AG09309 (cell line): ENCODE data around the gene SEMA3G.

Source experiments
- DNase-seq: peaks from one replicate; pipeline ENCODE4 v3.0.0-alpha.2; 2010; ENCODE audit warnings: low read depth
- H3K4me3 ChIP-seq: 2 replicates; pipeline ENCODE4 v1.5.1; 2011; ENCODE audit warnings: mild to moderate bottlenecking, low read depth, low read length, moderate library complexity; ENCODE audit not compliant: control insufficient read depth
- CTCF ChIP-seq: IDR thresholded peaks from 2 replicates; pipeline ENCODE4 v1.5.1; 2011; ENCODE audit warnings: mild to moderate bottlenecking, low read depth, low read length, inconsistent platforms; ENCODE audit not compliant: insufficient read depth, control insufficient read depth; ENCODE audit errors: missing control alignments

Gene SEMA3G

GRCh38 chr3:52443268-52443610 lies 1.7 kb downstream of the SEMA3G start:
- H3K4me3 ChIP-seq: no peak overlapping the region
- TF ChIP-seq CTCF: no peak
- no peak for DNase-seq

- no peak for DNase-seq
- no peak for TF ChIP-seq CTCF
- H3K4me3 ChIP-seq: no peak overlapping the region
Measured at GRCh38 chr3:52442409-52443267, 2.3 kb downstream of the SEMA3G start.

DNA sequence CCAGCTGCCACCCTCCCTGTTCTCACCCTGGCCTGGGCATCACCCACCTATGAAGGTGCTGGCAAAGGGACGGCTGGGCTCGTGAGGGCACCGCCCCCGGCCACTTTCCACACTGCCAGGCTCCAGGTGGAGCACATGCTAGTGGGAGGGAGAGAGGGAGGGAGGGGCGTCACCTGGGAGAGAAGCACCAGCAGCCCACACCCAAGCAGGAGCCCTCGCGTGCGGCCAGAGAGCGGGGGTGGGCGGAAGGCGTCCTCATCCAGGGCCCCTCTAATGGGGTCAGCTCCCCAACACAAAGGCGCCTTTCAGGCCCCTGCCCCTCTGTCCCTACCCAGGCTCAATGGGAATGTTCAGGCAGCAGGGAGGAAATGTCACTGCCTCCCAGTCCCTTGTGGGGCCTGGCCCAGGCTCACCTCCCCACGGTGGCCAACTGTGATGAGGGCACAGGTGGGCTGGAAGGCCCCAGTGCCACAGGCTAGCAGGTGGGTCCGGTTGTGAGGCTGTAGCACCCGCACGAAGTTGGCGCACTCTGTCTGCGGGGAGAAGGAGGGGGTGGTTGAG lies 3.1 kb downstream of the SEMA3G start:
- DNase-seq: no peak
- no peak for TF ChIP-seq CTCF
- H3K4me3 ChIP-seq: no peak overlapping the region

DNA sequence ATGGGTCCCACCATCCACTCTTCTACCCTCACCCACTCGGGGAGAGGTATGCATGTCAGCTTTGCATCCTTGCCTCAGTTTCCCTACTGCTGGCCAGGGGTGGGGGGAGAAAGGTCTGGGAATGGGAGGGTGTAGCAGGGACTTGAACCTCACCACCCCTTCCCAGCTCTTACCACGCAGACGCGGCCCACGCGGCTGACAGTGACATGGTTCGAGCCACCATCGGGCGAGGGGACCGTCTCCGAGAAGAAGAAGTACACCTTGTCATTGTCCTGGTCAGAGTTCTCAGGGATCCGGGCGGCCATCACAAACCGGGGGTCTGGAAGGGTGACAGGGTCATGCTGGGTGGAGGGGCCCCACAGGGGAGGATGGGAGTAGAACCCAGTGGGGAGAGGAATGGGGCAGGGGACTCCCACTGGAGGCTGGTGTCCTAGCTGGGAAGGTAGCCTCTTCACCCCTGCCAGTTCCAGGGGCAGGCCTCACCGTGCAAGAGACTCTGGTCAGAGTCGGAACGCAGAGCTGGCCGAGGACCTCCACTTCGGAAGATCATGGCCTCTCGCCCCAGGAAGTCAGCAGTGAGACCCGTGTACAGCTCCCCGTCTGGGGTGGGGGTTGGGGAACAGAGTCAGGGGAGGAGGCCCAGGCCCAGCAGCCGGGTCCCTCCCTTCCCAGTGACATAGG lies 3.7 kb downstream of the SEMA3G start:
- no peak overlapping the region for H3K4me3 ChIP-seq
- DNase-seq: no peak
- no peak for TF ChIP-seq CTCF

DNA sequence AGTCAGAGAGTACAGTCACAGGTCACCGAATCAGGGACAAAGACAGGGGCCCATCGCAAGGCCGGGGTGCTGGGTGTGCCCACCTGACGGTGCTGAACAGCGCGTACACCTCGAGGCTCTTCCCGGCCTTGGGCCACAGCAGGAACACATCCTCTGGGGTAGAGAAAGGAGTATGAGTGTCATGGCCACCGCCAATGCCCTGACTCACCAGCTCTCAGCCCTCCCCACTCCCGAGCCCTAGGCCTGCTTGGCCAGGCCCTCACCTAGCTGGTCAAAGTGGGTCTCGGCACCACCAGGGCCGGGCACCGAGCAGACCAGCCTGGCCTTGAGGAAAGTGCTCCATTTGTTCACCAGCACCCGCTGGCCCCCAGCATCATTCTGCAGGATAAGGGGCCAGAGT lies 4.2 kb downstream of the SEMA3G start:
- no peak overlapping the region for H3K4me3 ChIP-seq
- no peak for DNase-seq
- TF ChIP-seq CTCF: no peak

DNA sequence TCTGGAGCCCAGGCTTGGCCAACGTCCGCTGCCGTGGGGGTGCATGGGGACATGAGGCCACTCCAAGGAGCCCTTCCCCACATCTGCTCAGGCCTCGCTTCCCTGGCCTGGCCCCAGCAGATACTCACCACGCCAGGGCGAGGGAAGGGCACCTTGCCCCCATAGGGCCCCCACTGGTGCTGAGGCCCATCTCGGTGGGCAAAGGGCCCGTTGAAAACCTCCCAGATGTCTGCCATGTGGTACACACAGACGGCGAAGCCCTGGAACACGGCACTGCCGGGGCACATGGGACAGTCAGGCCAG lies 4.7 kb downstream of the SEMA3G start:
- no peak overlapping the region for H3K4me3 ChIP-seq
- TF ChIP-seq CTCF: no peak
- no peak for DNase-seq
